Loucy (cell line): ENCODE measurements around the gene MINDY4.

Experiments
- H2AFZ ChIP-seq: fragments of 200-600 bp; sonication (generic); 2 replicates; pipeline ENCODE4 v1.6.0; 2016; ENCODE audit warnings: antibody characterized with exemption, mild to moderate bottlenecking, low read length, moderate library complexity
- H3F3A ChIP-seq: fragments of 200-600 bp; 2 replicates; pipeline ENCODE4 v1.6.0; 2016; ENCODE audit warnings: antibody characterized with exemption, low read depth, mild to moderate bottlenecking
- H3K27me3 ChIP-seq: fragments of 200-600 bp; sonication (generic); 2 replicates; pipeline ENCODE4 v1.6.1; 2014; ENCODE audit warnings: low read length, mild to moderate bottlenecking; ENCODE audit not compliant: insufficient read depth, poor library complexity, severe bottlenecking
- H3K36me3 ChIP-seq: fragments of 200-600 bp; sonication (generic); 2 replicates; pipeline ENCODE4 v1.6.1; 2016; ENCODE audit warnings: low read length; ENCODE audit not compliant: insufficient read depth
- H3K4me1 ChIP-seq: fragments of 200-600 bp; sonication (generic); 2 replicates; pipeline ENCODE4 v1.5.1; 2014; ENCODE audit warnings: low read length, mild to moderate bottlenecking; ENCODE audit not compliant: insufficient read depth, poor library complexity, severe bottlenecking
- H3K4me2 ChIP-seq: fragments of 200-600 bp; sonication (generic); 2 replicates; pipeline ENCODE4 v1.6.0; 2014; ENCODE audit warnings: antibody characterized with exemption, low read length, low read depth, mild to moderate bottlenecking; ENCODE audit not compliant: poor library complexity, severe bottlenecking
- H3K4me3 ChIP-seq: fragments of 200-600 bp; sonication (generic); 2 replicates; pipeline ENCODE4 v1.5.1; 2014; ENCODE audit warnings: low read length, mild to moderate bottlenecking, mixed read lengths; ENCODE audit not compliant: poor library complexity, severe bottlenecking
- H3K79me2 ChIP-seq: fragments of 200-600 bp; sonication (generic); 2 replicates; pipeline ENCODE4 v1.6.1; 2014; ENCODE audit warnings: low read length; ENCODE audit not compliant: insufficient read depth
- H3K9ac ChIP-seq: fragments of 200-600 bp; sonication (generic); 2 replicates; pipeline ENCODE4 v1.6.0; 2014; ENCODE audit warnings: mild to moderate bottlenecking, low read depth, low read length, moderate library complexity; ENCODE audit not compliant: poor library complexity, severe bottlenecking
- H3K9me2 ChIP-seq: fragments of 200-600 bp; sonication (generic); replicated peaks from 2 replicates; pipeline ENCODE4 v1.6.1; 2016; ENCODE audit warnings: low read depth, low read length, mixed read lengths
- H3K9me3 ChIP-seq: fragments of 200-600 bp; sonication (generic); 2 replicates; pipeline ENCODE4 v1.6.1; 2014; ENCODE audit warnings: mild to moderate bottlenecking, antibody characterized with exemption, low read length, low read depth; ENCODE audit not compliant: insufficient read depth
- H4K20me1 ChIP-seq: fragments of 200-600 bp; sonication (generic); 2 replicates; pipeline ENCODE4 v1.6.0; 2014; ENCODE audit warnings: antibody characterized with exemption, low read length, mild to moderate bottlenecking; ENCODE audit not compliant: insufficient read depth, poor library complexity, severe bottlenecking
- CTCF ChIP-seq: fragments of 200-600 bp; sonication (generic); conservative IDR thresholded peaks from 2 replicates; pipeline ENCODE4 v1.5.1; 2014; ENCODE audit warnings: mild to moderate bottlenecking, antibody characterized with exemption, low read length
- EZH2phosphoT487 ChIP-seq: fragments of 200-600 bp; IDR thresholded peaks from 2 replicates; pipeline ENCODE4 v1.6.1; 2018; ENCODE audit warnings: antibody characterized with exemption, mild to moderate bottlenecking, moderate library complexity, borderline replicate concordance

Gene MINDY4

GRCh38 chr7:30730996-30731395, 40.2 kb upstream of the MINDY4 start:
- no peaks in the 10 kb centered on the region for H3K9me3 ChIP-seq
- H3K4me2 ChIP-seq = no peak overlapping the region
- no peak overlapping the region for H3K4me3 ChIP-seq
- no peaks in the 10 kb centered on the region for H3F3A ChIP-seq
- H4K20me1 ChIP-seq = no peaks in the 10 kb centered on the region
- H3K4me1 ChIP-seq = peaks cover 31% of the 10 kb centered on the region
- H2AFZ ChIP-seq = no peak overlapping the region
- no peak overlapping the region for H3K9ac ChIP-seq
- no peaks in the 10 kb centered on the region for H3K9me2 ChIP-seq
- TF ChIP-seq CTCF = no peak
- TF ChIP-seq EZH2phosphoT487 = no peak
- no peaks in the 10 kb centered on the region for H3K36me3 ChIP-seq
- no peaks in the 10 kb centered on the region for H3K27me3 ChIP-seq
- no peaks in the 10 kb centered on the region for H3K79me2 ChIP-seq

GRCh38 chr7:30731581-30731980, 39.6 kb upstream of the MINDY4 start:
- no peak overlapping the region for H3K9ac ChIP-seq
- no peaks in the 10 kb centered on the region for H3K9me3 ChIP-seq
- no peak overlapping the region for H3K4me3 ChIP-seq
- no peaks in the 10 kb centered on the region for H3K27me3 ChIP-seq
- no peaks in the 10 kb centered on the region for H3K36me3 ChIP-seq
- no peak for TF ChIP-seq EZH2phosphoT487
- no peak for TF ChIP-seq CTCF
- no peaks in the 10 kb centered on the region for H4K20me1 ChIP-seq
- H3K4me2 ChIP-seq = no peak overlapping the region
- no peaks in the 10 kb centered on the region for H3K79me2 ChIP-seq
- H3F3A ChIP-seq = no peaks in the 10 kb centered on the region
- H3K4me1 ChIP-seq = peaks cover 27% of the 10 kb centered on the region
- no peak overlapping the region for H2AFZ ChIP-seq
- H3K9me2 ChIP-seq = no peaks in the 10 kb centered on the region

- no peak overlapping the region for H3K4me3 ChIP-seq
- no peak for TF ChIP-seq EZH2phosphoT487
- no peak for TF ChIP-seq CTCF
- H4K20me1 ChIP-seq = no peaks in the 10 kb centered on the region
- H3K9me2 ChIP-seq = no peaks in the 10 kb centered on the region
- H3F3A ChIP-seq = no peaks in the 10 kb centered on the region
- no peaks in the 10 kb centered on the region for H3K36me3 ChIP-seq
- H3K4me2 ChIP-seq = no peak overlapping the region
- H2AFZ ChIP-seq = no peak overlapping the region
- H3K9ac ChIP-seq = no peak overlapping the region
- H3K79me2 ChIP-seq = no peaks in the 10 kb centered on the region
- H3K9me3 ChIP-seq = no peaks in the 10 kb centered on the region
- H3K27me3 ChIP-seq = no peaks in the 10 kb centered on the region
- H3K4me1 ChIP-seq = peaks cover 18% of the 10 kb centered on the region
These were observed 38.6 kb upstream of the MINDY4 start for GRCh38 chr7:30732606-30733005.
